Skeletal muscle satellite cell (primary cell): ENCODE measurements around the gene OTOP2.

ENCODE experiments used
- H3K27me3 ChIP-seq: 2 replicates; pipeline ENCODE4 v1.7.0; 2013; ENCODE audit warnings: low read length; ENCODE audit not compliant: control insufficient read depth, insufficient read depth
- H3K36me3 ChIP-seq: 2 replicates; pipeline ENCODE4 v1.7.0; 2013; ENCODE audit warnings: mild to moderate bottlenecking, control low read depth, low read length; ENCODE audit not compliant: insufficient read depth
- H3K4me1 ChIP-seq: 2 replicates; pipeline ENCODE4 v1.7.0; 2013; ENCODE audit warnings: low read length; ENCODE audit not compliant: control insufficient read depth, insufficient read depth
- H3K4me2 ChIP-seq: 2 replicates; pipeline ENCODE4 v1.7.0; 2013; ENCODE audit warnings: mild to moderate bottlenecking, low read length
- H3K4me3 ChIP-seq: 2 replicates; pipeline ENCODE4 v1.7.0; 2013; ENCODE audit warnings: low read length
- H3K9ac ChIP-seq: 2 replicates; pipeline ENCODE4 v1.7.0; 2013; ENCODE audit warnings: mild to moderate bottlenecking, low read depth, low read length, moderate library complexity
- H3K9me3 ChIP-seq: replicated peaks from 2 replicates; pipeline ENCODE4 v1.7.0; 2013; ENCODE audit warnings: mild to moderate bottlenecking, control low read depth, low read length

The OTOP2 gene

DNA sequence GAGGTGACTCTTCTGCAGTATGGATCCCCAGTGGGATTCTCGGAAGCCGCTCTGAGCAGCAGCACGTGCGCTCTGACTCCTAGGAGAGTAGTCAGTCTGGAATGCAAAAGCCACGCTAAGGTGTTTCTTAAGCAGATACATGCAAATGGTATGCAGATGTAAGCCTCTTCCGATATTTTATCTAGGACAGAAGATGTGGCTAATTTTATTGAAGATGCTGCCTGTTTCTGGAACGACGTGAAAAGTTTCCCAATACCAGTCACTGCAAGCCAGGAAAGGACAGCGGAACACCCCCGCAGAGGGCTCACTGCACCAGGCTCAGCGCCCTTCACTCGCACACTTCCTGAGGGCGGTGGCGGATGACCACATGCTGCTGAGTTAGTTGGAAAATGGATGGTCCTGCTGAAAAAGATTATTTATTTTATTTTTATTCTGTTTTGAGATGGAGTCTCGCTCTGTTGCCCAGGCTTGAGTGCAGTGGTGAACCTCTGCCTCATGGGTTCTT is 40.8 kb upstream of the OTOP2 start:
- Histone ChIP-seq H3K9ac (no peak overlapping the region), H3K36me3 (no peaks in the 10 kb centered on the region), H3K4me1 (no peaks in the 10 kb centered on the region), H3K9me3 (no peaks in the 10 kb centered on the region), H3K4me3 (no peak overlapping the region), H3K4me2 (no peak overlapping the region), H3K27me3 (peaks cover 55% of the 10 kb centered on the region)

DNA sequence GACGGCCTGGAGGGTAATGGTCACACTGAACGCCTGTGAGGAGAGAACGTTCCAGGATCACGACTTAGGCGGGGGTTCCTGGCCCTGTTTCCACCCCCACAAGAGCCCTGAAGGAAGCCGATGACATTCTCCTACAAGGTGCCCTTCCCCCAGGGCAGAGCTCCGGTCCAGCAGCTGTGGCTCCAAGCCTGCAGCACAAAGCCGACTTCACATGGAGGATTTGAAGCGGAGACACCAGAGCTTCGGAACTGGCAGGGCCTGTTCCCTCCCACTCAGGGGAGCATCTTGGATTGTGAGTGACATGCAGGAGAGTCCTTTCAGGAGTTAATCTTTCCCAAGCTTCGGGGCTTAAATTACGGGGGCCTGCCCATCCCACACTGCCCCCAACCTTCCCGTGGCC is 35.6 kb upstream of the OTOP2 start:
- Histone ChIP-seq H3K9me3 (no peaks in the 10 kb centered on the region), H3K36me3 (no peaks in the 10 kb centered on the region), H3K9ac (no peak overlapping the region), H3K27me3 (peaks cover 62% of the 10 kb centered on the region), H3K4me1 (no peaks in the 10 kb centered on the region), H3K4me3 (no peak overlapping the region), H3K4me2 (no peak overlapping the region)

DNA sequence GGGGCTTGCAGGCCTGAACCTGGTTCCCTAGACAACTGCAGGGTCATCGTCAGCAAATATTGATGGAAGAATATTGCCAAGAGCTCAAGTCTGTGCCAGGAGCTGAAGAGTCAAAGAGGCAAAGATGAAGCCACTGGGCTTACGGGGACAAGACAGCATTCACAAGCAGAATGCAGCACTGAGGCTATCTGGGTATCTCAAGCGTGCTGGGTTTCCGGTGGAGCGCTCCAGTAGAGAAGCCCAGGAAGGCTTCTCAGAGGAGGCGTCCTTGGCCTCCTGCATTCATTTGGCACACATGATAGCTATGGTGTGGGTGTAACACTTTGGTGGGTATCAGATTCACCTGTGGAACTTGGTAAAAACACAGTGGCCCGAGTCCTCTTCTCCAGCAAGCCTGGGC is 33.5 kb upstream of the OTOP2 start:
- Histone ChIP-seq H3K4me1 (no peaks in the 10 kb centered on the region), H3K9me3 (no peaks in the 10 kb centered on the region), H3K4me2 (no peak overlapping the region), H3K9ac (no peak overlapping the region), H3K27me3 (peaks cover 80% of the 10 kb centered on the region), H3K4me3 (no peak overlapping the region), H3K36me3 (no peaks in the 10 kb centered on the region)

DNA sequence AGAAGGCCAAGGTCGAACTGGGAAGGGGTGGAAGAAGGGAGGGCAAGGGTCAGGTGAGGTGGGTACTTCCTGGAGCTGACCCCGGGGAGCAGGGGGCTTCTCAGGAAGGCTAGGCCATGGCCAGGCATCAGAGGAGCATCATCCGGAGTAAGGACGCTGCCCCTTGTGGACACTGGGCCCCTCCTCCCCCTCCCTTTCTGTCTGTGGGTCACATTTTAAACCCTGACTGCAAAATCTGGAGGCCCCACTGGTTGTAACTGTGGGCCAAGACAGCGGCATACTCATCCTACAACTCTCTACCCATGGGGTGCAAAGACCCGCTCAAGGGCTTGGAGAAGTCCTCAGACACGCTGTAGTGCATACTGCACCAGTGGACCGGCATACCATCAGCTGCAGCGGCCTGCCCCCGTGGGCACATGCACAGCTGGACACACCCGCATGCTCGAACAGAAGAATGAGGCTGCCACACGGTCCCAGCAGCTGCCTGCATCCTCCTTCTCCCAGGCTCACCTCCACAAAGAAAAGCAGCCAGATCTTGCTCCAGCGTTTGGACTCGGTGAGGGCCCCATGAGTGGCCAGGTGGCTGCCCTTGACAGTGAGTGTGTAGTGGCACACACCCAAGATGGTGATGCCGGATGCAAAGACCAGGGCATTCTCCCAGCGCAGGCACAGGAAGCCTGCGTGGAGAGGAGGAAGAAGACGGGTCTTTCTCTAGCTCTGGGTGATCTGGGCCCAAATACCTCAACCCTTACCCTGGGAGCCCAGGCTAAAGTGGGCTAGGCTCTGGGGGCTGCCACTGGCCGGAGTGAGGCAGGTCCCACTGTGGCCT is 31.8 kb upstream of the OTOP2 start:
- Histone ChIP-seq H3K9me3 (no peaks in the 10 kb centered on the region), H3K27me3 (peaks cover 83% of the 10 kb centered on the region), H3K4me1 (no peaks in the 10 kb centered on the region), H3K4me3 (no peak overlapping the region), H3K36me3 (no peaks in the 10 kb centered on the region), H3K4me2 (no peak overlapping the region), H3K9ac (no peak overlapping the region)

DNA sequence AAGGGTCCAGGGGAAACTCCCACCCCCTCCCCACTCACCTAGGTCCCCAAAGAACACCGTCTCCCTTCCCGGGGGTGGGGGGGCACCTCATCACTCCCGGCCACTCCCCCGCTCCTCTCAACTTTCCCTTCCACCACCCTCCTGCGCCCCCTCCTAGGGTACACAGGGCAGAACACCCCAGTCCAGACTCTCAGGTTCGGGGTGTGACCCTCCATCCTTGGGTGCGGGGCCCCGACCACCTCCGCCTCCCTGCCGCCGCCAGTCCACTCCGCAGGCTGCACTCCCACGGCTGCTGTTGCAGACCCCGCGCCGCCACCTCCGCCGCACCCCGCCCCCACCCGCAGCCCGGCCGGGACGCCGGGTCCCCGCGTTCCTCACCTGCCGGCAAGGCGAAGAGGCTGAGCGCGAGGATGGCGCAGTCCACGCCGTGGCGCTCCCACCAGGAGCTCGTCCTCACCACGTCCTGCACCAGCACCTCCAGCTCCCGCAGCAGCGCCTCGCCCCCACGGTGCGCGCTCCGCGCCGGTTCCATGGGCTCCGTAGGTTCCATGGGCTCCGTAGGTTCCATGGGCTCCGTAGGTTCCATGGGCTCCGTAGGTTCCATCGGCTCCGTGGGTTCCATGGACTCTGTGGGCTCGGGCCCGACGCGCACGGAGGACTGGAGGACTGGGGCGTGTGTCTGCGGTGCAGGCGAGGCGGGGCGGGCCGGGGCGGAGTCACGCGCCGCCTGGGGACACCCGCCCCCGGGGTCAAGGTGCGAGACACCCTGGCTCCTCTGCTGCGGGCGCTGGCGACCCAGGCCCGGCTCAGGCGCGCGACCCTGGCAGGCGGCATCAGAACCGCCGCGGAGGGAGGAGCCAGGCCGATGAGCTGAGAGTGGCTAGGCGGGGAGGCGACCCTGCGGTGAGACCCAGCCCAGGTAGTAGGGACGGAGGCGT is 30.8 kb upstream of the OTOP2 start, which contains the start of gene FADS6:
Gene FADS6 (minus strand): TSS at position 660 of the 938 bp plus-strand sequence. CDS start 38 bp downstream, at position 622.
- no peaks in the 10 kb centered on the region for H3K4me1 ChIP-seq
- no peaks in the 10 kb centered on the region for H3K9me3 ChIP-seq
- H3K9ac ChIP-seq = no peak within 1 kb of the TSS
- no peaks in the 10 kb centered on the region for H3K36me3 ChIP-seq
- H3K4me3 ChIP-seq = no peak within 1 kb of the TSS
- no peak within 1 kb of the TSS for H3K4me2 ChIP-seq
- H3K27me3 ChIP-seq = peaks cover 84% of the 10 kb centered on the region

DNA sequence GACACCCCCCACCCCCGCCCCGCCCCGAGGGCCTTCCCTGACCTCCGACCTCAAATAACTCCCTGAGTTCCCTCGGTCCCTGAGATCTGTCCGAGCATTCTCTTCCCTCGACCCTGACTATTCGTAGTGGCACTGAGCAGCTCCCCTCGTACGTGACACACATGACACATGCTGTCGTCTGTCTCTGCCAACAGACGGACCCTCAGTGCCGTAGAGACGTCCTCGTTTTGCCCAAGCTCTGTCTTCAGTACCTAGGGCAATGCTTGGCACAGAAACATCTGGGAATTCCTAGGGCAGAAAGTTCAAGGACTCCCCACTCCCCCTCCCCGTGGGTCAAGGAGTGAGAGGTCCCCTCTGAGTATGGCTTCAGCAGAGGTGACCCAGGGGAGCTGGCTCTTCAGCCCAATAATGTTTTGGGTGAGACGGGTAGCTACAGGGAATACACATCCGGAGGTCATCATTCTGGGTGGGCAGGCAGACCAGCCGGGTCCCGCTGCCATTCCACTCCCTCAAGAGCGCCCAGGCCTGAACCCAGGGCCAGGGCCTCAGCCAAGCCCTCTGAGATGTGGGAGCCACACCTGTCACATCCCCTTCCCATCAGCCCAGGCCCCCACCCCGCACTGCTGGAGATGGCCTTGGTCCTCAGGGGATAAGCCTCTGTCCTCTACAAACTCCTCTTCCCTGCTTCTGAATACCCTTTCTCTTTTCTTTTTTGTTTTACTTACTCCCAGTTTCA is 30.0 kb upstream of the OTOP2 start:
- no peak overlapping the region for H3K9ac ChIP-seq
- no peaks in the 10 kb centered on the region for H3K4me1 ChIP-seq
- no peak overlapping the region for H3K4me3 ChIP-seq
- H3K27me3 ChIP-seq = peaks cover 77% of the 10 kb centered on the region
- H3K4me2 ChIP-seq = no peak overlapping the region
- no peaks in the 10 kb centered on the region for H3K36me3 ChIP-seq
- no peaks in the 10 kb centered on the region for H3K9me3 ChIP-seq

DNA sequence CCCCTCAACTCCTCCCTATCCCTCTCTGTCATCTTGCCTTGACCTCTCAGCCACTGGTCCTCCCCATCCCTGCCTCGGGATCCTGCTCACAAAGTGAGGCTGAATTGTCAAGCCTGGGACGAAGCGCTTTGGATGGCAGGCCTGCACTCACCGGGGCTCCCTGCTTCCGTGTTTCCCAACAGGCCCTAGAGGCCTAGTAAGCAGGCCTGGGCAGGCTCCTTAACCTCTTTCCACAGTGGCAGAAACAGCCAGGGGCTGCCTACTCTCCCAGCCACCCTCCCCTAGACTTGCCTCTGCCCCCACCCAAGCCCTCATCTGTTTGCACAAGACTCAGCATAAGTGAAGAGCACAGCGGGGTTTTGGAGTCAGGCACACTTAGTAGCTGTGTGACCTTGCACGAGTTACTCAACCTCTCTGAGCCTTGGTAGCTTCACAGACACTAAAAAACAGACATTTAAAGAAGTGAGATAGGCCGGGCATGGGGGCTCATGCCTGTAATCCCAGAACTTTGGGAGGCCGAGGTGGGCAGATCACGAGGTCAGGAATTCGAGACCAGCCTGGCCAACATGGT is 25.6 kb upstream of the OTOP2 start:
- Histone ChIP-seq H3K27me3 (peaks cover 64% of the 10 kb centered on the region), H3K9me3 (no peaks in the 10 kb centered on the region)

DNA sequence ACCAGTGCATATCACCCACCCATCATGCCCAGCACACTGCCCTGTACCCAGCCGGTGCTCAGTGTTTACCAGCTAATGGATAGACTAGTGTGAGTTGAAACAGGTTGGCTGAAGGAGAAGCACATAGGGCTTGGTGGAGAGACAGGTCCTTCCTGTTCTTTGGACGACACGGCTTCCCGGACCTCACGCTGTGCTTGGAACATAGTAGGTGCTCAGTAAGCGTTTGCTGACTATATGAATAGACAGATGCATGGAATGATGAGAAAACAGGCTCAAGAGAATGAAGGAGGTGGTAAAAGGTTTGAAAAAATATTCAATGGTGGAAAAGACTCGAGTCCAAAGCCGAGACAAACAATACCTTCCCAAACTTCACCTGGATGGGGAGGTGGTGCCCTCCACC is 23.9 kb upstream of the OTOP2 start:
- H3K9me3 ChIP-seq = no peaks in the 10 kb centered on the region
- no peak overlapping the region for H3K9ac ChIP-seq
- H3K4me3 ChIP-seq = no peak overlapping the region
- H3K4me1 ChIP-seq = no peaks in the 10 kb centered on the region
- no peaks in the 10 kb centered on the region for H3K36me3 ChIP-seq
- H3K4me2 ChIP-seq = no peak overlapping the region
- peaks cover 65% of the 10 kb centered on the region for H3K27me3 ChIP-seq

More for the DNA sequence above, 25.6 kb upstream of the OTOP2 start:
- Histone ChIP-seq H3K36me3 (no peaks in the 10 kb centered on the region), H3K4me1 (no peaks in the 10 kb centered on the region), H3K9ac (no peak overlapping the region), H3K4me3 (no peak overlapping the region), H3K4me2 (no peak overlapping the region)

DNA sequence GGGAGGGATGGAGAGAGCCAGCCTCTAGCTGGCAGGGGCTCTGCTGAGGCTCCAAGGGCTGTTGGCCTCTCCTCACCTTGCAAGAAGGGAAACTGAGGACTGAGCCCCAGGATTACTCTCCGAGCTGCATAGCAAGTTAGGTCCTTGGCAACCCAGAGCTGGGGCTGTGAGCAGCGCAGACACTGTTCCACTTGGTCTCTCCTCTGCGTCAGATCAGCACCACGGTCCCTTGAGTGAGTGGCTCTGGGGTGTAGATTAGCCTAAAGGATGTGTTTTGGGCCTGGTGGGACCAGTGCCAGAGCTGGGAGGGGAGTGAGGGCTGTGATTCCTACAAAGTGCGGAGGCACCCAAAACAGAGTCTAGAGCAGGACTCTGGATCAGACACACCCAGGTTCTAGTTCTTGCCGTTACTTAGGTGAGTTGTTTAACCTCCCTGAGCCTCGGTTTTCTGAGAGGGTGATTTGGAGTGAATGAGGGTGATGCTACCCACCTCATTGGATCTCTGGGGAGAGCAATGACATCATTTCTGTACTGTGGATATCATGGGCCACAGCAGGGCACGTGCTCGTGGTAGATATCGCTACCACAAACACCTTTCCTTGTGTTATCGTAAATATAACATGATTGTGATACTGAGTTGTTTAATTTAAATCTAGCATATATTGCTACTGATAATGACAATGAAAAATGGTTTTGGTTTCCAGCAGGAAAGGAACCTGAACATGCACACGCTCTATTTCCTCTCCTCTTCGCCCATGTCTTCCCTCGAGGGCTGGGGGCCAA is 22.5 kb upstream of the OTOP2 start:
- H3K9me3 ChIP-seq = no peaks in the 10 kb centered on the region
- H3K4me2 ChIP-seq = no peak overlapping the region
- H3K9ac ChIP-seq = no peak overlapping the region
- H3K4me1 ChIP-seq = no peaks in the 10 kb centered on the region
- H3K36me3 ChIP-seq = no peaks in the 10 kb centered on the region
- H3K4me3 ChIP-seq = no peak overlapping the region
- peaks cover 56% of the 10 kb centered on the region for H3K27me3 ChIP-seq

DNA sequence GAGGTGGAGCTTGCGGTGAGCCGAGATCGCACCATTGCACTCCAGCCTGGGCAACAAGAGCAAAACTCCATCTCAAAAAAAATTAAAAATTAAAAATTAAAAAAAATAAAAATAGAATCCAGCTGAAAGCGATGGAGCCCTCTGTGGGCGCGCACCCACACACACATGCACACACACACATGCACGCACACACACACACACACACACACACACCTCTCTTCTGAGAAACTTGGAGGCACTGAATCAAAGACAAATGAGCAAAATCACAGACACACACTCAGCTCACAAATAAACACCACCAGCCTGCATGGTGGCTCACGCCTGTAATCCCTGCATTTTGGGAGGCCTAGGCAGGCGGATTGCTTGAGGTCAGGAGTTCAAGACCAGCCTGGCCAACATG is 21.0 kb upstream of the OTOP2 start:
- H3K27me3 ChIP-seq = peaks cover 50% of the 10 kb centered on the region

More for the DNA sequence above, 21.0 kb upstream of the OTOP2 start:
- Histone ChIP-seq H3K36me3 (no peaks in the 10 kb centered on the region), H3K4me3 (no peak overlapping the region), H3K9me3 (no peaks in the 10 kb centered on the region), H3K4me2 (no peak overlapping the region), H3K9ac (no peak overlapping the region), H3K4me1 (no peaks in the 10 kb centered on the region)
